ENCODE measurements around the gene EPS8L1. TPM values are rescaled to one million over a fixed set of nuclear protein-coding genes. Genes with fewer than 3 reads are reported as not detected.
"Not testable (repeated sequence)": the region's sequence is repeated elsewhere in the genome, so short reads cannot be mapped to it uniquely, and the experiment has no call there.

The EPS8L1 gene
- 4.7 and 7.5 TPM in 2 replicates for total RNA-seq

- DNase-seq (ENCODE audit: low read depth, low spot score), result no peak
Observed at GRCh38 chr19:55075371-55075998, at the start of gene EPS8L1. TSS of gene EPS8L1 (plus strand) at chr19:55075869. CDS start at chr19:55076445, 576 bp downstream.

- DNase-seq (ENCODE audit: low read depth, low spot score), result not testable (repeated sequence)
Observed at GRCh38 chr19:55027140-55027471, 48.6 kb upstream of the EPS8L1 start.

DNA sequence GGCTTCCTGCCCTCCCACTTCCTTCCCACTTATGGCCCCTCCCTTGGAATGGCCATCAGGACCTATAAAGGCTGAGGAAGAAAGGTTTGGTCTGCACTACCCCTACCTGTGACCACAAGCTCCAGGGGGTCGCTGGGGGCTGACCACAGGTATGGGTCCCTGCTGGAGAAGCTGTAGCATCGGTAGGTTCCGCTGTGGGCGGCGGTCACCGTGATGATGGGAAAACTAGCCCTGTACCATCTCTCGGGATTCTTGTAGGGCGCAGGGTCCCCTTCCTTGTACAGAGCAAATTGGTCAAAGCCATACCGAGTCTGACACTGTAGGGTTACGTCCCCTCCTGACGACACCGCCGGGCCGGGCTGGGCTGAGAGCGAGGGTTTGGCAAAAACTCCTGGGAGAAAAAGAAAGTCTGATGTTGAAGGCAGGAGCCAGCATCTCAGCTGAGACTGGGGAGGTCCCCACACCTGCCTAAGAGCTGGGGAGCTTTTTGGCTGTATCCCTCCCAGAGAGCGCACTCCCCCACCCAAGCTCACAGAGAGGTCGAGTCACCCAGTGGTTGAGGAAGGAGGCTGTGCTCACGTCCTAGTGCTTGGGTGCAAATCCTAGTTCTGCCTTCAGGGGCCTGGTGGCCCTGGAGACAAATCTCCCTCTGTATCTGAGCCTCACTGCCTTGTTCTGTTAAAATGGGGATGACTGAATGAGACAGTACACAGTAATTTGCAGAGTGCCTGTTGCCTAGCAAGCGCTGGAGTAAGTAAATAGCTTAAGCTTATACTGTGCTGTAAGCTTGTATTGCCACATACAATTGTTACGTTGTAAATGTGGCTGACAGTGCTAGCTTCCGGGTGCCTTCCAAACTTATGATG lies 48.0 kb upstream of the EPS8L1 start:
- DNase-seq (ENCODE audit: low read depth, low spot score), result no peak

DNA sequence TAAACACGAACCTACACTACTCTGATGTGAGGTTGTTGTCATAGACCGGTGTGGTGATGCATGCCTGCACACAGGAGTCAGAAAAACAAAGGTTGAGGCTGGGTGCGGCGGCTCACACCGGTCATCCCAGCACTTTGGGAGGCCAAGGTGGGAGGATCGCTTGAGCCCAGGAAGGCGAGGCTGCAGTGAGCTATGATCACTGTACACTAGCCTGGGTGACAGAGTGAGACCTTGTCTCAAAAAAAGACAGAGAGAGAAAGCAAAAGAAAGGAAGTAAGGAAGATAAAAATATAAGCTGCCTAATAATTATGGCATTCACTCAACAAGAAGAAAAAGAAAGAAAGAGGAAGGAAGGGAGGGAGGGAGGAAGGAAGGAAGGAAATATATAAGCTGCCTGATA lies 46.9 kb upstream of the EPS8L1 start:
- DNase-seq (ENCODE audit: low read depth, low spot score), result no peak

- DNase-seq (ENCODE audit: low read depth, low spot score), result no peak
Observed at GRCh38 chr19:55031178-55031577, 44.5 kb upstream of the EPS8L1 start.

DNA sequence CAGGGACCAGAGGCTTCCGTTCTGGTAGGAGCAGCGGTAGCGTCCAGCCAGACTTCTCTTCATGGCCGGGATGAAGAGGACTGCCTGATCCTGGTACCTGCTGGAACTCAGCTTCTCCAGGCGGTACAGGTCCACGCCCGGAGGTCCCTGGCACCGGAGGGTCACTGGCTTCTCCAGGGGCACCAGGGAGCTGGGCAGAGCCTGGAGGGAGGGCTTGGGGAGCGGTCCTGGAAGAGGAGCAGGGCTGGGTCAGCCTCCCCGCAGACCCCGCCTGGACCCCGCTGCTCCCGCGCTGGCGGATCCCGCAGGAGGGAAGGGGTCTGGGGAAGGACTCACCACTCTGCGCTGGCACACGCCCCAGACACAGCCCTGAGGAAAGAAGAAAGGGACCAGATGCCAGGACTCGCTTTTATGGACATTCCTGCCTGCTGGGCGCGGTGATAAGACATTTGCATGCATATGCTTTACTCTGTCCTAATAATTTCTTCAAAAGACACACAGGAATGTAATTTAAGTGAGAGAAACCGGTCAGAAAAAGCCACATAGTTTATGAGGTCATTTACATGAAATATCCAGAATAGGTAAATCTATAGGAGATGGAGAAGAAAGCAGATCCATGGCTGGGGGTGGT lies 43.4 kb upstream of the EPS8L1 start:
- no peak for DNase-seq (ENCODE audit: low read depth, low spot score)

GRCh38 chr19:55032976-55033643 lies 42.6 kb upstream of the EPS8L1 start:
- DNase-seq (ENCODE audit: low read depth, low spot score), result not testable (repeated sequence)

GRCh38 chr19:55034751-55035150 lies 40.9 kb upstream of the EPS8L1 start:
- no peak for DNase-seq (ENCODE audit: low read depth, low spot score)

DNA sequence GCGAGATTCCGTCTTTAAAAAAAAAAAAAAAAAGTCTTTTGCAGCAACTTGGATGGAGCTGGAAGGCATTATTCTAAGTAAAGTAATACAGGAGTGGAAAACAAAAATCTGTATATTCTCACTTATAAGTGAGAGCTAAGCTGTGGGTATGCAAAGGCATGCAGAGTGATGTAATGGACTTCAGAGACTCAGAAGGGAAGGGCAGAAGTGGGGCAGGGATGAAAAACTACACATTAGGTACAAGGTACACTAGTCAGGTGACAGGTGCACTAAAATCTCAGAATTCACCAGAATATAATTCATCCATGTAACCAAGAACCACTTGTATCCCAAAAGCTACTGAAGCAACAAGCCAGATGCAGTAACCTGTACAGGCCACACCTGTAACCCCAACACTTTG lies 39.6 kb upstream of the EPS8L1 start:
- DNase-seq (ENCODE audit: low read depth, low spot score), result no peak

DNA sequence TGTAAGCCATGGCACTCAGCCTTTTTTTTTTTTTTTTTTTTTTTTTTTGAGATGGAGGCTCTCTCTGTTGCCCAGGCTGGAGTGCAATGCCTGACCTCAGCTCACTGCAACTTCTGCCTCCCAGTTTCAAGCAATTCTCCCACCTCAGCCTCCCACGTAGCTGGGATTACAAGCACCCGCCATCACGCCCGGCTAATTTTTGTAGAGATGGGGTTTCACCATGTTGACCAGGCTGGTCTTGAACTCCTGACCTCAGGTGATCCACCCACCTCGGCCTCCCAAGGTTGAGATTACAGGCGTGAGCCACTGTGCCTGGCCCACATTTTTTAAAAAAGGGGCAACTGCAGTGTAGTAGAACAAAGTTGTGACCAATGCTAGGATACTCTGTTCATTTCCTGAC lies 38.1 kb upstream of the EPS8L1 start:
- DNase-seq (ENCODE audit: low read depth, low spot score), result not testable (repeated sequence)

DNA sequence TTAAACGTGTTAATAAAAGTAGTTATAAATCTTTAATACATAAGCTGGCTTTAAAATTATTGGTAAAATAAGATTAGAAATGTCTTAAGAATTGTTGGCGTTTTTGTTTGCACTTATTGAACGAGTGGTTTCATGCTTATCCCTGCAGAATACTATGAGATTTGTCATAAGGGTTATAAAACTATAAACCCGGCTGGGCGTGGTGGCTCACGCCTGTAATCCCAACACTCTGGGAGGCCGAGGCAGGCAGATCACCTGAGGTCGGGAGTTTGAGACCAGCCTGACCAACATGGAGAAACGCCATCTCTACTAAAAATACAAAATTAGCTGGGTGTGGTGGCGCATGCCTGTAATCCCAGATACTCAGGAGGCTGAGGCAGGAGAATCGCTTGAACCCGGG lies 35.0 kb upstream of the EPS8L1 start:
- DNase-seq (ENCODE audit: low read depth, low spot score), result not testable (repeated sequence)

DNA sequence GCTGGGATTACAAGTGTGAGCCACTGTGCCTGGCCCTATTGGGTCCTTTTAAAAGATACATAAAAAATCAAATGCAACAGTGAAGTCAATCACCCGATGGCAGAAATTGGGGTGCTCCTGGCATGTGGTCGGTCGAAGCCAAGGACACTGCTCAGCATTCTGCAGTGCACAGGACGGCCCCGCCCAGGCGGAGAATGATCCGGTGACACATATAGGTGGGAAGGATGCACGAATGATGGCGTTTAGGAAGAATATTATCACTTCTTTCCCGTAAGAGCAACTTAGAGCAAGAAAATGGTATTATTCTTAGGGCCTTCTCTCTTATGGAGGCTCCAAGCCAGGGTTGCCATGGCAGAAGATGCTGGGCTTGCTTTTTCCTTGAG lies 34.4 kb upstream of the EPS8L1 start:
- DNase-seq (ENCODE audit: low read depth, low spot score), result no peak

DNA sequence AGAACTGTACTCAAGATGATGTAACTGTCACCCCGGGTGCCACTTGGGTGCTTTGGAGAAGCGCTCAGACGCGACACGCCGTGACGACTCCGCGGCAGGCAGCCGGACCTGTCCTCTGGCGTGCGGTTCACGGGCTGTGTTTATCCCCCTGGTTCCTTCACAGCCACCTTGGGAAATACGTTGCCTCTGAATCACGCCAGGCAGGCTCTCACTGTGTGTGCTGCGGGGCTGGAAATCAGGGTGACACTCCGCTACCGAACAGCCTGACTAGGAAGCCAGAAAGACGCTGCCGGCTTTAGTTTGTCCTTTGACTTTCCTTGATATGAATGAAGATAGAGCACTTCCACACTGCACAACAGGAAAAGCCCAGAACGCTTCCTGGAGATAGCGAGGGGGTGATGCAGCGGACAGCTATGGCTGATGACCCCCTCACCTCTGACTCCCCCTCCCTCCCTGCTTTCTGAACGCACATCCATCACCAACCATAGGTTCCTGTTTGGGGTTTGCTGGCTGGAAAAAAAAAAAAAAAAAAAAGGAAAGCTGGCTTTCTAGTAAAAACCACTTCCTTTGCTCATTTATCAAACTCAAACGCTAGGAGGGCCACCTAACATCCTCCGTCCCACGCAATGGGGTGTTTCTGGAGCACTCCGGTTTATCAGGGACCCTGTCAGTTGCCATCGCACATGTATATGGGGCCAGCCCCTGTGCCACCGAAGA lies 33.9 kb upstream of the EPS8L1 start:
- DNase-seq (ENCODE audit: low read depth, low spot score), result no peak

- DNase-seq (ENCODE audit: low read depth, low spot score), result no peak
Observed at GRCh38 chr19:55042344-55042678, 33.4 kb upstream of the EPS8L1 start.

DNA sequence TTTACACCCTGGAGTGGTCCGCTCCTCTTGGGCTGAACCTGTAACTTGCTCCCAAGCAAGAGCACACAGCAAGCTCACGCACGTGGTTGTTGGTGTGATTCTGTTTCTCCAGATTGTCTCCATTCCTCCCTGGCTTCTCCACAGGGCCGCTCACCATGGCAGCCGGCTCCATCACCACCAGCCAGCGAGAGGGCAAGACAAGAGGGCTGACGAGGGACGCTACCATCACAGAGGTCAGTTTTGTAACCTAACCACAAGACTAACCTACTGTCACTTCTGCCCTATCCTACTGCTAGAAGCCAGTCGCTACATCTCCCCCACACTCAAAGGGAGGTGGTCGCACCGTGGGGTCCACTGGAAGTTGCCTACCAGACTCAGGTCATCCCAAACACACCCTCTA lies 33.0 kb upstream of the EPS8L1 start:
- DNase-seq (ENCODE audit: low read depth, low spot score), result no peak

DNA sequence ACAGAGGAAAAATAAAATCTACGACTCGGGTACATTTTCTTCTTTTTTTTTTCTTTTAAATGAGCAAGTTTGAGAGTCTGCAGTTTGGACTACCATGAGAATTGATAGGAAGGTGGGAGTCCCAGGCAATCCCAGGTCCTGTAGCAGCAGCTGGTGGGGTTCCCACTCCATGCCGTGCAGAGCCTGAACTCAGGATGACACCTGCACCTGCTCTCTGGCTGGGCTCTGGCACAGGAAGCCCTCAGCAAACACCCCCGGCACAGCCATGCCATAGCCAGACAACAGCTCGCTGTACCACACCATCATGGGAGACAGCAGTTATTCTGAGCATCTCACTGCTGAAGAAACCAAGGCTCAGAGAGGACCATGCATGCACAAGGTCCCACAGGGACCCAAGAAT lies 31.4 kb upstream of the EPS8L1 start:
- no peak for DNase-seq (ENCODE audit: low read depth, low spot score)

DNA sequence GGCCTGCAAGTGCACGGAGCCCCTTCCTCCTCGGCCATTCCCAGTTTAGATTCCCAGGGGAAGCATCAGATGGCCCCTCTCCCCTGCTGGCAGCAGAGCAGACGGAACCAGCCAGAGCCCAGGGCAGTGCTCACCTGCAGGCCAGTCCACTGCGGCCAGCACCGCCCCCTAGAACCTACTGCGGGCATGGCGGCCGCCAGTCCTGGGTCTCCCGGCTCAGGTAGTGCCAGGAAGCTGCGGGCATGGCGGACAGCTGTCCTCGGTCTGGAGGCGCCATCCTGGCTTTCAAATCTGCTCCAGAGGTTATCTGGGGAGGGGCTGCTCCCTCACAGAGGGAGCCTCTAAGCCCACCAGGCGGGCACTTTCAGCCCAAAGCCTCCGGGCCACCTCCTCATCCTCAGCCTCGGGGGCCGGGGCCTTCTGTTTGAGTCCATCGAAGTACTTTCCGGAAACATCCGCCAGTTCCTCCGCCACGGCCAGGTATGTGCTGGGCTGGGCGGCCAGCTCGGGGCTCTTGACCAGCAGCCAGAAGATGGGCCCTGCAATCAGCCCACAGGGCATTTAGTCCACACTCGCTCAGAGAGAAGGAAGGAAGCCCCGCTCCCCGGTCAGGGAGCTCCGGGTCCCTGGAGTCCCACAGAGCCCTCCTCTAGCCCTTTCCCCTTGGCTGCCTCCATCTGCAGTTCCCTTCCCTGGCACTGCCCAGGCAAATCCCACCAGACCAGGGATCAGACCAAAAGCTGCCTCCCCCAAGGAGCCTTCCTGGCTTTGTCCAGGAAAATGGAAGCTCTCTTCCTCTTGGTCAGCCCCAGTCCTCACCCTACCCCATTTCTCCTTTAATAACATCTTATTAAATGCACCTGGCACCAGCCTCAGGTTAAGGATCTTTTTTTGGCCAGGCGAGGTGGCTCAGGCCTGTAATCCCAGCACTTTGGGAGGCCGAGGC lies 30.6 kb upstream of the EPS8L1 start:
- no peak for DNase-seq (ENCODE audit: low read depth, low spot score)

DNA sequence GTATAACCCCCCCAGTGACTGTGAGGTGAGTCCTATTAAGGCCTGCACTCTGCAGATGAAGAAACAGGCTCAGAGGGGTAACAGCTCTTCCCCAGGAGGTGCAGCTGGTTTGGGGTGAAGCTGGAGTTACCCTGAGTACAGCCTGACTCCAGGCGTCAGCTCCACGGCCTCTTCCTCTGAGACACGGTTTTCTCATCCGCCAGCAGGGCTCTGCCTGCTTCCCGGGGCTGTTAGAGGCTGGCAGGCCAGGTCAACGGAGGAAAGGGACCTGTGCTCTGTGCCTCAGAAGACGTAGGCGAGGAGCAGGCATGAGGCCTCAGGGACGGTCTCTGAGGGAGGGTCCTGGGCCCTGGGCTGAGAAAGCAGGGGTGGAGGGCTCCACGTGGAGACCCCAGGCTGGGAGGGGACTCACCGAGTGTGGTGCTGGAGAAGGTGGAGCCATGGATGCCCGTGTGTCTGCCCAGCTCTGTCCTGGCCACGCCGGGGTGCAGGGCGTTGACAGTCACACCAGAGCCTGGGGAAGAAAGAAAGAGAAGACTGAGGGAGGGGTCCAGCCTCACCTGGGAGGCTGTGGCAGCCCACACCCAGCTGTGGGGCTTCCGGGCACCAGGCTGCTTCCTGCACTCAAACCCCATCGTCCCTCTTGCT lies 28.6 kb upstream of the EPS8L1 start:
- DNase-seq (ENCODE audit: low read depth, low spot score), result no peak

- no peak for DNase-seq (ENCODE audit: low read depth, low spot score)
Observed at GRCh38 chr19:55047951-55048350, 27.7 kb upstream of the EPS8L1 start.

DNA sequence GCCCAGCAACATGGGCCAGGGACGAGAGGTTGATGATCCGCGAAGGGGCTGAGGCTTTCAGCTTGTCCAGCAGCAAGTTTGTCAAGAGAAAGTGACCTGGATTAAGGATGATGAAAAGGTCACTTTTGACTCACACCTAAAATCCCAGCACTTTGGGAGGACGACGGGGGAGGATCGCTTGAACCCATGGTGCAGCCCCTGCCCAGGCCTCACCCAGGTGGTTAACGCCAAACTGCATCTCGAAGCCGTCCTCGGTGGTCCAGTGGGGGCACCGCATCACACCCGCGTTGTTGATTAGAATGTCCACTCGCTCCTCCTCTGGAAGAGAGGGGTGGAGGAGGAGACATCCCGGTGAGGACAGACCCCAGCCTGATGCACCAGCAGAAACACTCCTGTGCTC lies 27.2 kb upstream of the EPS8L1 start:
- DNase-seq (ENCODE audit: low read depth, low spot score), result no peak
